ENCODE data around the gene LRRIQ1. TPM values are rescaled to one million over a fixed set of nuclear protein-coding genes. Genes with fewer than 3 reads are reported as not detected.
A peak's percentile ranks its signal among the peaks of the same experiment; 100 is the strongest.

Gene LRRIQ1
- total RNA-seq, 1 donor, result 1.5 TPM

GRCh38 chr12:85016413-85016812, 19.7 kb upstream of the LRRIQ1 start:
- peak; percentile 96 for DNase-seq (ENCODE audit: low read depth)
- no peak for TF ChIP-seq CTCF (IDR thresholded peaks at IDR 0.05; ENCODE audit: insufficient read depth, low read length)
- no peak overlapping the region for H3K4me3 ChIP-seq (ENCODE audit: low read depth, low read length)

GRCh38 chr12:85017133-85017532, 19.0 kb upstream of the LRRIQ1 start:
- H3K4me3 ChIP-seq (ENCODE audit: low read depth, low read length), result no peak overlapping the region
- DNase-seq (ENCODE audit: low read depth), result no peak
- TF ChIP-seq CTCF (IDR thresholded peaks at IDR 0.05; ENCODE audit: insufficient read depth, low read length), result no peak

GRCh38 chr12:85017618-85018017, 18.5 kb upstream of the LRRIQ1 start:
- no peak for DNase-seq (ENCODE audit: low read depth)
- TF ChIP-seq CTCF (IDR thresholded peaks at IDR 0.05; ENCODE audit: insufficient read depth, low read length), result no peak
- H3K4me3 ChIP-seq (ENCODE audit: low read depth, low read length), result no peak overlapping the region

GRCh38 chr12:85018098-85018497, 18.1 kb upstream of the LRRIQ1 start:
- TF ChIP-seq CTCF (IDR thresholded peaks at IDR 0.05; ENCODE audit: insufficient read depth, low read length), result no peak
- no peak for DNase-seq (ENCODE audit: low read depth)
- no peak overlapping the region for H3K4me3 ChIP-seq (ENCODE audit: low read depth, low read length)

GRCh38 chr12:85029456-85029855, 6.7 kb upstream of the LRRIQ1 start:
- peak; percentile 34 for TF ChIP-seq CTCF (IDR thresholded peaks at IDR 0.05; ENCODE audit: insufficient read depth, low read length)
- peak; percentile 61 for DNase-seq (ENCODE audit: low read depth)

GRCh38 chr12:85036733-85037132, 582 bp downstream of the LRRIQ1 start:
- no peak for DNase-seq (ENCODE audit: low read depth)
- peak overlapping the region; percentile 84 for H3K4me3 ChIP-seq (ENCODE audit: low read depth, low read length)

More at GRCh38 chr12:85029456-85029855, 6.7 kb upstream of the LRRIQ1 start:
- H3K4me3 ChIP-seq (ENCODE audit: low read depth, low read length), result no peak overlapping the region

More at GRCh38 chr12:85036733-85037132, 582 bp downstream of the LRRIQ1 start:
- TF ChIP-seq CTCF (IDR thresholded peaks at IDR 0.05; ENCODE audit: insufficient read depth, low read length), result no peak

Measured in fibroblast of the aortic adventitia (primary cell).